Right ventricle myocardium superior (tissue), 1 donor: Measurements from ENCODE around the gene ZNF879. TPM values are rescaled to one million over a fixed set of nuclear protein-coding genes. Genes with fewer than 3 reads are reported as not detected.

ENCODE experiments used
- total RNA-seq: library from RNA; stranded (reverse); fragmentation: NEBNext Ultra II Directional; extraction: Animal tissue kit (Norgen Biotek cat#: 25700); gene quantifications from one replicate; pipeline ENCODE4 v1.2.1, GENCODE V29; 2021
- donor health status: DM: no; HTN: yes; CAD: no; lungs with severe emphysema.

The ZNF879 gene
- total RNA-seq, 1 donor from 2014 or later = 4.0 TPM

Other genes with a start within 250 kb of the ZNF879 start
- gene ZNF354B, start 163.9 kb upstream of the ZNF879 start, total RNA-seq = 7.2 TPM
- 0.54 TPM for gene ZFP2, start 127.9 kb upstream of the ZNF879 start, total RNA-seq
- 1.5 TPM for gene ZNF454, start 82.6 kb upstream of the ZNF879 start, total RNA-seq
- not detected for gene GRM6, start 28.5 kb upstream of the ZNF879 start, total RNA-seq
- 4.7 TPM for gene ZNF354C, start 36.6 kb downstream of the ZNF879 start, total RNA-seq